ENCODE measurements around the gene CEP95. TPM values are rescaled to one million over a fixed set of nuclear protein-coding genes. Genes with fewer than 3 reads are reported as not detected.

Gene CEP95
- total RNA-seq, 1 donor: 48.9 TPM

DNA sequence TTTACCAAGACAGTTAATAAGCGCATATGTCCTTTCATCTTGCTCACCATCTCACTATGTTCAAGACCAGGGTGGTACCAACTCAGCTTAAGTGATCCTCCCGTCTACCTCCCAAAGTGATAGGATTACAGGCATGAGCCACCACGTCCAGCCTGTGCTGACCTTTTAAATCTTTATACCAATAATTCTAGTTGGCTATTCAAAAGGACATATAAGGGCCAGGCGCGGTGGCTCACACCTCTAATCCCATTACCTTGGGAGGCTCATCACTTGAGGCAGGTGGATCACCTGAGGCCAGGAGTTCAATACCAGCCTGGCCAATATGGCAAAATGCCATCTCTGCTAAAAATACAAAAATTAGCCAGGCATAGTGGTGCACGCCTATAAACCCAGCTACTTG lies 2.4 kb downstream of the CEP95 start:
- no peak for DNase-seq (ENCODE audit: insufficient read length, low spot score, missing footprints)
- Histone ChIP-seq H3K27me3 (ENCODE audit: insufficient read depth, low read length) (no peaks in the 10 kb centered on the region), H2AFZ (ENCODE audit: low read length) (no peak overlapping the region), H3K36me3 (ENCODE audit: insufficient read depth, low read length) (peaks cover 49% of the 10 kb centered on the region), H3K4me3 (ENCODE audit: insufficient read depth, low read length) (no peak overlapping the region), H3K27ac (ENCODE audit: low read depth, low read length) (no peak overlapping the region), H3K4me1 (ENCODE audit: insufficient read depth, low read length) (peaks cover 14% of the 10 kb centered on the region), H3K9me3 (ENCODE audit: low read depth, low read length) (no peaks in the 10 kb centered on the region), H4K20me1 (ENCODE audit: insufficient read depth, low read length) (peaks cover 35% of the 10 kb centered on the region), H3K4me2 (ENCODE audit: insufficient read depth, low read length) (peak overlapping the region; percentile 9), H3K79me2 (ENCODE audit: insufficient read depth, low read length) (peaks cover 72% of the 10 kb centered on the region)
- TF ChIP-seq, protein P1, sequence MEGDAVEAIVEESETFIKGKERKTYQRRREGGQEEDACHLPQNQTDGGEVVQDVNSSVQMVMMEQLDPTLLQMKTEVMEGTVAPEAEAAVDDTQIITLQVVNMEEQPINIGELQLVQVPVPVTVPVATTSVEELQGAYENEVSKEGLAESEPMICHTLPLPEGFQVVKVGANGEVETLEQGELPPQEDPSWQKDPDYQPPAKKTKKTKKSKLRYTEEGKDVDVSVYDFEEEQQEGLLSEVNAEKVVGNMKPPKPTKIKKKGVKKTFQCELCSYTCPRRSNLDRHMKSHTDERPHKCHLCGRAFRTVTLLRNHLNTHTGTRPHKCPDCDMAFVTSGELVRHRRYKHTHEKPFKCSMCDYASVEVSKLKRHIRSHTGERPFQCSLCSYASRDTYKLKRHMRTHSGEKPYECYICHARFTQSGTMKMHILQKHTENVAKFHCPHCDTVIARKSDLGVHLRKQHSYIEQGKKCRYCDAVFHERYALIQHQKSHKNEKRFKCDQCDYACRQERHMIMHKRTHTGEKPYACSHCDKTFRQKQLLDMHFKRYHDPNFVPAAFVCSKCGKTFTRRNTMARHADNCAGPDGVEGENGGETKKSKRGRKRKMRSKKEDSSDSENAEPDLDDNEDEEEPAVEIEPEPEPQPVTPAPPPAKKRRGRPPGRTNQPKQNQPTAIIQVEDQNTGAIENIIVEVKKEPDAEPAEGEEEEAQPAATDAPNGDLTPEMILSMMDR (IDR thresholded peaks at IDR 0.05; ENCODE audit: extremely low read depth, low read depth, low read length): no peak

DNA sequence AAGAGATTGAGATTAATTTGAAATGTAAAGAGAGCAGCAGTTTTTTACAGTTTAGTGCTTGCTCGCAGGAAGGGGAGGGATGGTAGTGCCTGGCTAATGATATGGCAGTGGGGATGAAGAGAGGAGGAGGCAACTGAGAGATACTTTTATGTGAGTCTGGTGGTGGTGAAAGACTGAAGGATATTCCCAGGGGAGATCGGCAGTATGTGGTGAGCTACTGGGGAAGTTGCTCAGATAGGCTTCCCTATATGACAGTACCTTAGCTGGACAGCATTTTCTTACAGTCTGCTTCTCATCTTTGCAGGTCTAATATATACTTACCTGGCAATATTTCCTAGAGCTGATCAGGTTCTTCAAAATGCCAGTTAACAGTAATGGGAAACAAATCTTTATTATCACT lies 8.6 kb downstream of the CEP95 start:
- TF ChIP-seq, protein P1 (IDR thresholded peaks at IDR 0.05; ENCODE audit: extremely low read depth, low read depth, low read length): no peak
- peaks cover 19% of the 10 kb centered on the region for H3K79me2 ChIP-seq (ENCODE audit: insufficient read depth, low read length)
- H3K9me3 ChIP-seq (ENCODE audit: low read depth, low read length): no peaks in the 10 kb centered on the region
- H3K27ac ChIP-seq (ENCODE audit: low read depth, low read length): no peak overlapping the region
- peaks cover 53% of the 10 kb centered on the region for H3K36me3 ChIP-seq (ENCODE audit: insufficient read depth, low read length)
- DNase-seq (ENCODE audit: insufficient read length, low spot score, missing footprints): no peak
- H2AFZ ChIP-seq (ENCODE audit: low read length): no peak overlapping the region
- no peak overlapping the region for H3K4me2 ChIP-seq (ENCODE audit: insufficient read depth, low read length)
- H3K4me1 ChIP-seq (ENCODE audit: insufficient read depth, low read length): peaks cover 12% of the 10 kb centered on the region
- no peak overlapping the region for H3K4me3 ChIP-seq (ENCODE audit: insufficient read depth, low read length)
- H4K20me1 ChIP-seq (ENCODE audit: insufficient read depth, low read length): peaks cover 4% of the 10 kb centered on the region
- no peaks in the 10 kb centered on the region for H3K27me3 ChIP-seq (ENCODE audit: insufficient read depth, low read length)

DNA sequence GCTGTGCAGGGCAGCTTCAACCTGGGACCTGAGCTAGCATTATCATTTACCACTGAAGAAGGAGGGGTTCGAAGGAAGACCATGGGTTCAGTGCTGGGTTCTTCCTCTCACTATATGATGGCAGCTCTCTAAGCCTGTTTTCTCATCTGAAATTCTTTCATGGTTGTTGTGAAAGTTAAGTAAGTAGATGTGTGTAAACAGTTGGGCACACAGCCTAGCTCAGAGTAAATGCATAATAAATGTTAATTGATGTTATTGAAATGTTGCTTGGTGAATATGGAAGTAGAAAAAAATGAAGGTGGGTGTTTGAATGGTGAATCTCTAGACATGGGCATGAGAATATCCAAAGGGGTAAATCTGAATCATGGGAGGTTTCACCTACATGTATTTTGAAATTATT lies 9.1 kb downstream of the CEP95 start:
- no peak for DNase-seq (ENCODE audit: insufficient read length, low spot score, missing footprints)
- H2AFZ ChIP-seq (ENCODE audit: low read length): no peak overlapping the region
- no peaks in the 10 kb centered on the region for H3K27me3 ChIP-seq (ENCODE audit: insufficient read depth, low read length)
- H3K4me2 ChIP-seq (ENCODE audit: insufficient read depth, low read length): no peak overlapping the region
- peaks cover 4% of the 10 kb centered on the region for H4K20me1 ChIP-seq (ENCODE audit: insufficient read depth, low read length)
- TF ChIP-seq, protein P1 (IDR thresholded peaks at IDR 0.05; ENCODE audit: extremely low read depth, low read depth, low read length): no peak
- no peak overlapping the region for H3K4me3 ChIP-seq (ENCODE audit: insufficient read depth, low read length)
- H3K36me3 ChIP-seq (ENCODE audit: insufficient read depth, low read length): peaks cover 53% of the 10 kb centered on the region
- H3K79me2 ChIP-seq (ENCODE audit: insufficient read depth, low read length): peaks cover 16% of the 10 kb centered on the region
- no peak overlapping the region for H3K27ac ChIP-seq (ENCODE audit: low read depth, low read length)
- peaks cover 12% of the 10 kb centered on the region for H3K4me1 ChIP-seq (ENCODE audit: insufficient read depth, low read length)
- no peaks in the 10 kb centered on the region for H3K9me3 ChIP-seq (ENCODE audit: low read depth, low read length)

DNA sequence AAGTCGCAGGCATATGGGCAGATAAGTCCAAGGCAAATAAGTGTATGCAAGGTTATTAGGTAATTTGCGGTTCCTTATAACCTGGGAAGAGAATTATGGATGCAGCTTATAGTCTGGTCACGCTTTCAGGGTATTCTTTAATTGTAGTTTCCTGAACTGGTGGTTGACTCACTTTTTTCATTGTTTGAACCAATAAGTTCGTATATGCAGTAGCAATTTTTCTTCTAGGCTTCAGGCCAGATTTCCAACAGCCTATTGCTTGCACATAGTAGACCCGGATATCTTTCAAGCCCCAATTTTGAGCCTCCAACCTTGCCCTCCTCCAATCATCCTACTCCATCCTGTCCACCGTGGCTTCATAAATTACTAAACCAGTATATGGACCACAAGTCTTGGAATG lies 12.8 kb downstream of the CEP95 start:
- Histone ChIP-seq H3K4me2 (ENCODE audit: insufficient read depth, low read length) (no peak overlapping the region), H3K9me3 (ENCODE audit: low read depth, low read length) (no peaks in the 10 kb centered on the region), H3K27ac (ENCODE audit: low read depth, low read length) (no peak overlapping the region), H3K27me3 (ENCODE audit: insufficient read depth, low read length) (no peaks in the 10 kb centered on the region), H3K4me1 (ENCODE audit: insufficient read depth, low read length) (peaks cover 12% of the 10 kb centered on the region), H2AFZ (ENCODE audit: low read length) (no peak overlapping the region), H4K20me1 (ENCODE audit: insufficient read depth, low read length) (peaks cover 4% of the 10 kb centered on the region), H3K4me3 (ENCODE audit: insufficient read depth, low read length) (no peak overlapping the region), H3K36me3 (ENCODE audit: insufficient read depth, low read length) (peaks cover 64% of the 10 kb centered on the region), H3K79me2 (ENCODE audit: insufficient read depth, low read length) (no peaks in the 10 kb centered on the region)
- TF ChIP-seq, protein P1 (IDR thresholded peaks at IDR 0.05; ENCODE audit: extremely low read depth, low read depth, low read length): no peak
- no peak for DNase-seq (ENCODE audit: insufficient read length, low spot score, missing footprints)
